ENCODE data around the gene ZCCHC7.
A peak's percentile ranks its signal among the peaks of the same experiment; 100 is the strongest.
"Not testable (repeated sequence)": the region's sequence is repeated elsewhere in the genome, so short reads cannot be mapped to it uniquely, and the experiment has no call there.

The ZCCHC7 gene

GRCh38 chr9:37119907-37120842, at the start of gene ZCCHC7:
ZCCHC7 (plus strand) TSS chr9:37120574.
- Mint-ChIP-seq H3K27me3 (no peaks in the 10 kb centered on the region), H3K4me1 (peaks cover 39% of the 10 kb centered on the region), H3K9me3 (peaks cover 6% of the 10 kb centered on the region), H3K4me3 (peak within 1 kb of the TSS; percentile 87), H3K36me3 (ENCODE audit: low read depth) (peaks cover 17% of the 10 kb centered on the region), H3K27ac (peak within 1 kb of the TSS; percentile 96)
- DNase-seq (peak; percentile 97), ATAC-seq (peak; percentile 98)

GRCh38 chr9:37074790-37075189, 45.6 kb upstream of the ZCCHC7 start:
- not testable (repeated sequence) for H3K4me3 Mint-ChIP-seq; ATAC-seq; H3K9me3 Mint-ChIP-seq; H3K27me3 Mint-ChIP-seq; DNase-seq; H3K36me3 Mint-ChIP-seq (ENCODE audit: low read depth)
- Mint-ChIP-seq H3K27ac (peak overlapping the region; percentile 41), H3K4me1 (peaks cover 19% of the 10 kb centered on the region)

GRCh38 chr9:37079370-37080164, 40.8 kb upstream of the ZCCHC7 start:
- peak; percentile 91 for DNase-seq
- H3K36me3 Mint-ChIP-seq (ENCODE audit: low read depth): peaks cover 14% of the 10 kb centered on the region
- H3K4me1 Mint-ChIP-seq: peaks cover 59% of the 10 kb centered on the region
- peak overlapping the region; percentile 87 for H3K4me3 Mint-ChIP-seq
- H3K9me3 Mint-ChIP-seq: peaks cover 5% of the 10 kb centered on the region
- no peaks in the 10 kb centered on the region for H3K27me3 Mint-ChIP-seq
- ATAC-seq: peak; percentile 97
- H3K27ac Mint-ChIP-seq: peak overlapping the region; percentile 94

- peak; percentile 9 for ATAC-seq
- DNase-seq: peak; percentile 33
- peaks cover 58% of the 10 kb centered on the region for H3K4me1 Mint-ChIP-seq
- not testable (repeated sequence) for H3K27me3 Mint-ChIP-seq, H3K9me3 Mint-ChIP-seq
- H3K27ac Mint-ChIP-seq: peak overlapping the region; percentile 94
- peak overlapping the region; percentile 87 for H3K4me3 Mint-ChIP-seq
- H3K36me3 Mint-ChIP-seq (ENCODE audit: low read depth): peaks cover 16% of the 10 kb centered on the region
These were observed 40.2 kb upstream of the ZCCHC7 start for GRCh38 chr9:37080165-37080628.

- Mint-ChIP-seq H3K4me3 (peak overlapping the region; percentile 87), H3K4me1 (peaks cover 56% of the 10 kb centered on the region)
- not testable (repeated sequence) for ATAC-seq
These were observed 38.9 kb upstream of the ZCCHC7 start for GRCh38 chr9:37081507-37081906.

GRCh38 chr9:37082214-37082765, 38.1 kb upstream of the ZCCHC7 start:
- H3K4me3 Mint-ChIP-seq: peak overlapping the region; percentile 87
- peaks cover 5% of the 10 kb centered on the region for H3K9me3 Mint-ChIP-seq
- H3K4me1 Mint-ChIP-seq: peaks cover 56% of the 10 kb centered on the region
- DNase-seq (no peak), ATAC-seq (no peak)
- H3K27me3 Mint-ChIP-seq: no peaks in the 10 kb centered on the region
- H3K36me3 Mint-ChIP-seq (ENCODE audit: low read depth): peaks cover 31% of the 10 kb centered on the region
- no peak overlapping the region for H3K27ac Mint-ChIP-seq

More at GRCh38 chr9:37081507-37081906, 38.9 kb upstream of the ZCCHC7 start:
- H3K9me3 Mint-ChIP-seq, H3K27me3 Mint-ChIP-seq, DNase-seq, H3K27ac Mint-ChIP-seq: not testable (repeated sequence)
- peaks cover 24% of the 10 kb centered on the region for H3K36me3 Mint-ChIP-seq (ENCODE audit: low read depth)

- Mint-ChIP-seq H3K4me3 (no peak overlapping the region), H3K36me3 (ENCODE audit: low read depth) (peaks cover 39% of the 10 kb centered on the region), H3K4me1 (peaks cover 58% of the 10 kb centered on the region), H3K9me3 (peaks cover 5% of the 10 kb centered on the region), H3K27me3 (no peaks in the 10 kb centered on the region), H3K27ac (no peak overlapping the region)
- ATAC-seq (no peak), DNase-seq (no peak)
These were observed 36.7 kb upstream of the ZCCHC7 start for GRCh38 chr9:37083654-37084053.

GRCh38 chr9:37085233-37085632, 35.1 kb upstream of the ZCCHC7 start:
- no peak for ATAC-seq
- no peak overlapping the region for H3K27ac Mint-ChIP-seq
- H3K27me3 Mint-ChIP-seq: no peaks in the 10 kb centered on the region
- DNase-seq: no peak
- H3K36me3 Mint-ChIP-seq (ENCODE audit: low read depth): peaks cover 43% of the 10 kb centered on the region
- H3K9me3 Mint-ChIP-seq: no peaks in the 10 kb centered on the region
- peaks cover 55% of the 10 kb centered on the region for H3K4me1 Mint-ChIP-seq
- no peak overlapping the region for H3K4me3 Mint-ChIP-seq

- not testable (repeated sequence) for H3K9me3 Mint-ChIP-seq, H3K27me3 Mint-ChIP-seq, ATAC-seq, H3K4me3 Mint-ChIP-seq, H3K27ac Mint-ChIP-seq, H3K4me1 Mint-ChIP-seq, DNase-seq
- H3K36me3 Mint-ChIP-seq (ENCODE audit: low read depth): peaks cover 19% of the 10 kb centered on the region
These were observed 27.6 kb upstream of the ZCCHC7 start for GRCh38 chr9:37092714-37093295.

GRCh38 chr9:37094751-37095150, 25.6 kb upstream of the ZCCHC7 start:
- ATAC-seq (no peak), DNase-seq (no peak)
- Mint-ChIP-seq H3K27me3 (no peaks in the 10 kb centered on the region), H3K27ac (no peak overlapping the region), H3K4me1 (peaks cover 3% of the 10 kb centered on the region), H3K9me3 (no peaks in the 10 kb centered on the region), H3K36me3 (ENCODE audit: low read depth) (peaks cover 5% of the 10 kb centered on the region), H3K4me3 (no peak overlapping the region)

- no peaks in the 10 kb centered on the region for H3K9me3 Mint-ChIP-seq
These were observed 23.7 kb upstream of the ZCCHC7 start for GRCh38 chr9:37096628-37097027.

GRCh38 chr9:37097294-37097693, 23.1 kb upstream of the ZCCHC7 start:
- Mint-ChIP-seq H3K4me1 (no peaks in the 10 kb centered on the region), H3K9me3 (no peaks in the 10 kb centered on the region), H3K4me3 (no peak overlapping the region), H3K36me3 (ENCODE audit: low read depth) (peaks cover 2% of the 10 kb centered on the region), H3K27ac (no peak overlapping the region), H3K27me3 (no peaks in the 10 kb centered on the region)
- DNase-seq: no peak
- ATAC-seq: no peak

More at GRCh38 chr9:37096628-37097027, 23.7 kb upstream of the ZCCHC7 start:
- Mint-ChIP-seq H3K4me1 (no peaks in the 10 kb centered on the region), H3K36me3 (ENCODE audit: low read depth) (peaks cover 4% of the 10 kb centered on the region), H3K27me3 (no peaks in the 10 kb centered on the region), H3K27ac (no peak overlapping the region), H3K4me3 (no peak overlapping the region)
- no peak for ATAC-seq
- DNase-seq: no peak

- H3K36me3 Mint-ChIP-seq (ENCODE audit: low read depth): no peaks in the 10 kb centered on the region
- no peak overlapping the region for H3K27ac Mint-ChIP-seq
These were observed 20.0 kb upstream of the ZCCHC7 start for GRCh38 chr9:37100327-37100726.

GRCh38 chr9:37100741-37101140, 19.6 kb upstream of the ZCCHC7 start:
- DNase-seq (no peak), ATAC-seq (no peak)
- no peaks in the 10 kb centered on the region for H3K36me3 Mint-ChIP-seq (ENCODE audit: low read depth)
- no peak overlapping the region for H3K27ac Mint-ChIP-seq
- H3K4me1 Mint-ChIP-seq: peaks cover 5% of the 10 kb centered on the region
- no peak overlapping the region for H3K4me3 Mint-ChIP-seq
- no peaks in the 10 kb centered on the region for H3K27me3 Mint-ChIP-seq
- no peaks in the 10 kb centered on the region for H3K9me3 Mint-ChIP-seq

More at GRCh38 chr9:37100327-37100726, 20.0 kb upstream of the ZCCHC7 start:
- Mint-ChIP-seq H3K27me3 (no peaks in the 10 kb centered on the region), H3K9me3 (no peaks in the 10 kb centered on the region), H3K4me3 (no peak overlapping the region), H3K4me1 (peaks cover 5% of the 10 kb centered on the region)
- DNase-seq: no peak
- no peak for ATAC-seq
